OCI-LY1 (cell line): ENCODE results near the gene SEMA3F.

ENCODE experiments used
- H2AFZ ChIP-seq: fragments of 200-600 bp; sonication (generic), shearing (Covaris generic); 2 replicates; pipeline ENCODE4 v1.6.0; 2014; ENCODE audit warnings: antibody characterized with exemption, mild to moderate bottlenecking, low read length
- H3F3A ChIP-seq: fragments of 200-600 bp; sonication (generic), shearing (Covaris generic); 2 replicates; pipeline ENCODE4 v1.6.0; 2014; ENCODE audit warnings: mild to moderate bottlenecking, antibody characterized with exemption, low read length, moderate library complexity; ENCODE audit not compliant: insufficient read depth
- H3K27ac ChIP-seq: fragments of 200-600 bp; sonication (generic); 2 replicates; pipeline ENCODE4 v1.5.1; 2014; ENCODE audit warnings: low read length, mixed run types, mild to moderate bottlenecking, low read depth; ENCODE audit not compliant: poor library complexity, severe bottlenecking
- H3K27me3 ChIP-seq: fragments of 200-600 bp; sonication (generic); 2 replicates; pipeline ENCODE4 v1.6.0; 2014; ENCODE audit warnings: antibody characterized with exemption, mild to moderate bottlenecking, low read length, moderate library complexity; ENCODE audit not compliant: insufficient read depth
- H3K36me3 ChIP-seq: fragments of 200-600 bp; sonication (generic); 2 replicates; pipeline ENCODE4 v1.6.1; 2014; ENCODE audit warnings: mild to moderate bottlenecking, antibody characterized with exemption, low read length, moderate library complexity, mixed read lengths; ENCODE audit not compliant: insufficient read depth
- H3K4me1 ChIP-seq: fragments of 200-600 bp; sonication (generic); 2 replicates; pipeline ENCODE4 v1.5.1; 2014; ENCODE audit warnings: mild to moderate bottlenecking, low read length, moderate library complexity; ENCODE audit not compliant: insufficient read depth, severe bottlenecking
- H3K4me2 ChIP-seq: fragments of 200-600 bp; sonication (generic), shearing (Covaris generic); 2 replicates; pipeline ENCODE4 v1.6.1; 2014; ENCODE audit warnings: low read length
- H3K4me3 ChIP-seq: fragments of 200-600 bp; sonication (generic); 2 replicates; pipeline ENCODE4 v1.5.1; 2014; ENCODE audit warnings: low read length, low read depth, mild to moderate bottlenecking, mixed read lengths; ENCODE audit not compliant: poor library complexity, severe bottlenecking
- H3K79me2 ChIP-seq: fragments of 200-600 bp; shearing (Covaris generic); 2 replicates; pipeline ENCODE4 v1.6.1; 2016; ENCODE audit warnings: mixed run types, low read length, mixed read lengths; ENCODE audit not compliant: insufficient read depth
- H3K9ac ChIP-seq: fragments of 200-600 bp; sonication (generic), shearing (Covaris generic); 2 replicates; pipeline ENCODE4 v1.6.1; 2014; ENCODE audit warnings: mild to moderate bottlenecking, low read length, mixed read lengths
- H3K9me2 ChIP-seq: fragments of 200-600 bp; sonication (generic), shearing (Covaris generic); 2 replicates; pipeline ENCODE4 v1.6.1; 2014; ENCODE audit warnings: low read depth, mild to moderate bottlenecking, low read length, mixed read lengths
- H3K9me3 ChIP-seq: fragments of 200-600 bp; shearing (Covaris generic); 2 replicates; pipeline ENCODE4 v1.6.1; 2014; ENCODE audit warnings: low read length, mixed read lengths
- H4K20me1 ChIP-seq: fragments of 200-600 bp; sonication (generic), shearing (Covaris generic); 2 replicates; pipeline ENCODE4 v1.6.0; 2016; ENCODE audit warnings: mild to moderate bottlenecking, low read length; ENCODE audit not compliant: insufficient read depth
- EZH2 ChIP-seq: fragments of 200-600 bp; sonication (generic), shearing (Covaris generic); IDR thresholded peaks from 2 replicates; pipeline ENCODE4 v1.8.0; 2017; ENCODE audit warnings: borderline replicate concordance, mixed run types, mild to moderate bottlenecking, antibody characterized with exemption, low read length, moderate library complexity, mixed read lengths
- TF ChIP-seq, protein P1 (sequence below): fragments of 200-600 bp; sonication (generic), shearing (Covaris generic); IDR thresholded peaks from 2 replicates; pipeline ENCODE4 v1.5.1; 2017; ENCODE audit warnings: mild to moderate bottlenecking, antibody characterized with exemption, low read length, moderate library complexity, mixed read lengths

The SEMA3F gene

DNA sequence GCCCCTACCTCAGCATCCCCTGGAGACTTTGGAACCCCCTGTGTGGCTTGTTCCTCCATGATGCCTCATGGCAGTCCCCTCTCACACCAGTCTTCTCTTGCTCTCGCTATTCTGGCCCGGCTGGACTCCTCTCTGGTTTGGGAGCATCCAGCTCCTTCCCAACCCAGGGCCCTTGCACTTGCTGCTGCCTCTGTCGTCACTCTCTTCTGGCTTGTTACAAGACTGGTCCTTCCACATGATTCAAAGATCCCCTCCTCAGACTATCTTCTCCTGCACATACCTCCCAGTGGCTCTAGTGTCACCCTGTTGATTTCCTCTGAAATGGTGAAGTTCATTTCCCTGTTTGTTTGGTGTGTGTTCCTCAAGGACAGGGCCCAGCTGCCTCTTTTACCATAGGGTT is 74.4 kb downstream of the SEMA3F start:
- Histone ChIP-seq H3K9me3 (no peaks in the 10 kb centered on the region), H3K4me1 (peaks cover 32% of the 10 kb centered on the region), H3K36me3 (no peaks in the 10 kb centered on the region), H3K27me3 (no peaks in the 10 kb centered on the region), H3K27ac (no peak overlapping the region), H3F3A (no peaks in the 10 kb centered on the region), H2AFZ (no peak overlapping the region), H4K20me1 (no peaks in the 10 kb centered on the region), H3K9me2 (no peaks in the 10 kb centered on the region), H3K4me3 (no peak overlapping the region), H3K79me2 (no peaks in the 10 kb centered on the region), H3K4me2 (no peak overlapping the region), H3K9ac (no peak overlapping the region)
- TF ChIP-seq, protein P1, sequence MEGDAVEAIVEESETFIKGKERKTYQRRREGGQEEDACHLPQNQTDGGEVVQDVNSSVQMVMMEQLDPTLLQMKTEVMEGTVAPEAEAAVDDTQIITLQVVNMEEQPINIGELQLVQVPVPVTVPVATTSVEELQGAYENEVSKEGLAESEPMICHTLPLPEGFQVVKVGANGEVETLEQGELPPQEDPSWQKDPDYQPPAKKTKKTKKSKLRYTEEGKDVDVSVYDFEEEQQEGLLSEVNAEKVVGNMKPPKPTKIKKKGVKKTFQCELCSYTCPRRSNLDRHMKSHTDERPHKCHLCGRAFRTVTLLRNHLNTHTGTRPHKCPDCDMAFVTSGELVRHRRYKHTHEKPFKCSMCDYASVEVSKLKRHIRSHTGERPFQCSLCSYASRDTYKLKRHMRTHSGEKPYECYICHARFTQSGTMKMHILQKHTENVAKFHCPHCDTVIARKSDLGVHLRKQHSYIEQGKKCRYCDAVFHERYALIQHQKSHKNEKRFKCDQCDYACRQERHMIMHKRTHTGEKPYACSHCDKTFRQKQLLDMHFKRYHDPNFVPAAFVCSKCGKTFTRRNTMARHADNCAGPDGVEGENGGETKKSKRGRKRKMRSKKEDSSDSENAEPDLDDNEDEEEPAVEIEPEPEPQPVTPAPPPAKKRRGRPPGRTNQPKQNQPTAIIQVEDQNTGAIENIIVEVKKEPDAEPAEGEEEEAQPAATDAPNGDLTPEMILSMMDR, result no peak

DNA sequence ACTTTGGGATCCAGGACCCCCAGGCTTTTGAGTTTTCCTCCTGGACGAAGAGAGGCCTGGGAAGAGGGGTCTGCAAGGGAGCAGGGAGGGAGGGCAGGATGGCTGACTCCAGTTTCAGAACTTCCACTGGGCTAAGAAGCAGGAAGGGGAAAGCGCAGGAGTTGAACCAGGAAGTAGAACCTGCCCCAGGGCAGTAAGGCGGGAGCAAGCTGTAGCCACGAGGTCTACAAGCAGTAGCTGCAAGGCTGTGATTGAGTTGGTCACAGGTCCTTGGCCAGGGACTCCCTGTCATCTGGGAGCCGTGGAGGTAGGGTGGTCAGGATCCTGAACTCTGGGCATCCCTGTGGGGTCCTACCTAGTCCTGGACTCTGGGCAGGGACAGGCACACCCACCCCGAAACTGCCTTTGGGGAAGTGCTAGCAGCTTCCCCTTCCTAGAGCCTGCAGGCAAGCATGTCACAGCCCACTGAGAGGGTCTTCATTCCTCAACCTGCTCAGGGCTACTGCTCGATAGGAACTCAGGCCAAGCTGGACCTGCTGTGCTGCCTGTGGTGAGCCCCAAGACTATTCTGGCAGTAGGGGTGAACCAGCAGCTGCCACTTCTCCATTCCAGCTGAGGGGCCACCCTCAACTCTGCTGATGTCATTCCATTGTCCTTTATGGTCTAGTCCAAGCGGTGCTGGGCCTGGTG is 75.1 kb downstream of the SEMA3F start:
- TF ChIP-seq, protein P1, result no peak
- TF ChIP-seq EZH2, result no peak
- H3K4me2 ChIP-seq, result no peak overlapping the region
- no peak overlapping the region for H3K4me3 ChIP-seq
- peaks cover 36% of the 10 kb centered on the region for H3K4me1 ChIP-seq
- H3F3A ChIP-seq, result no peaks in the 10 kb centered on the region
- no peaks in the 10 kb centered on the region for H4K20me1 ChIP-seq
- H2AFZ ChIP-seq, result no peak overlapping the region
- H3K27me3 ChIP-seq, result no peaks in the 10 kb centered on the region
- H3K9ac ChIP-seq, result no peak overlapping the region
- H3K79me2 ChIP-seq, result no peaks in the 10 kb centered on the region
- no peaks in the 10 kb centered on the region for H3K9me3 ChIP-seq
- no peaks in the 10 kb centered on the region for H3K36me3 ChIP-seq
- H3K9me2 ChIP-seq, result no peaks in the 10 kb centered on the region
- no peak overlapping the region for H3K27ac ChIP-seq

DNA sequence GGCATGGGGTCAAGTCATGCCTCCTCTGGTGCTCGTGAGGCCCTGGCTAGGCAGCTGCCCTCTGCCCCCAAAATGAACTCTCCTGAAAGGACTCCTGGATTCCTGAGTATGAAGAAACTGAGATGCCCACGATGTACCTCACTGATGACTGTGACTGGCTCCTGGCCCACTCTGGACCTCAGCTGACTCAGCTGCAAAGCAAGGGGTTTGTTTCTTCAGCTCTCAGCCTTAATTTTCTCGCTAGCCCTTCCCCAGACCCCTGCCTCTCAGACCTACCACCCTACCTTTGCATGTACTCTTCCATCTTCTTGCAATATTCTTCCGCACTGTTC is 75.6 kb downstream of the SEMA3F start:
- Histone ChIP-seq H3K4me1 (peaks cover 40% of the 10 kb centered on the region), H2AFZ (no peak overlapping the region), H3K9me3 (no peaks in the 10 kb centered on the region), H3K9me2 (no peaks in the 10 kb centered on the region), H3K36me3 (no peaks in the 10 kb centered on the region), H3F3A (no peaks in the 10 kb centered on the region), H3K4me2 (no peak overlapping the region), H3K27ac (no peak overlapping the region), H3K79me2 (no peaks in the 10 kb centered on the region), H4K20me1 (no peaks in the 10 kb centered on the region), H3K4me3 (no peak overlapping the region), H3K27me3 (no peaks in the 10 kb centered on the region), H3K9ac (no peak overlapping the region)
- TF ChIP-seq EZH2, result no peak
- TF ChIP-seq, protein P1, result no peak
